NT2/D1 (cell line): Measurements from ENCODE around the gene CNKSR2.
A peak's percentile ranks its signal among the peaks of the same experiment; 100 is the strongest.

Experiments used
- DNase-seq: peaks from one replicate; pipeline ENCODE4 v3.0.0-alpha.2; 2011; ENCODE audit warnings: low read depth, low spot score
- H3K27me3 ChIP-seq: 2 replicates; pipeline ENCODE4 v1.6.0; 2011; ENCODE audit warnings: mild to moderate bottlenecking; ENCODE audit not compliant: insufficient read length, insufficient read depth
- H3K36me3 ChIP-seq: 2 replicates; pipeline ENCODE4 v1.6.1; 2011; ENCODE audit warnings: mild to moderate bottlenecking, low read length, mixed read lengths; ENCODE audit not compliant: insufficient read depth, insufficient read length
- H3K4me1 ChIP-seq: 2 replicates; pipeline ENCODE4 v1.5.1; 2011; ENCODE audit not compliant: insufficient read depth, insufficient read length
- H3K4me3 ChIP-seq: 2 replicates; pipeline ENCODE4 v1.5.1; 2011; ENCODE audit warnings: low read depth; ENCODE audit not compliant: insufficient read length
- H3K9ac ChIP-seq: 2 replicates; pipeline ENCODE4 v1.6.0; 2011; ENCODE audit warnings: low read depth; ENCODE audit not compliant: insufficient read length
- H3K9me3 ChIP-seq: 2 replicates; pipeline ENCODE4 v1.5.1; 2011; ENCODE audit warnings: mild to moderate bottlenecking, low read length; ENCODE audit not compliant: insufficient read depth
- SUZ12 ChIP-seq: IDR thresholded peaks from 2 replicates; pipeline ENCODE4 v1.6.1; 2011; ENCODE audit not compliant: insufficient read length, insufficient read depth; ENCODE audit errors: extremely low read depth
- YY1 ChIP-seq: IDR thresholded peaks from 2 replicates; pipeline ENCODE4 v1.6.1; 2011; ENCODE audit not compliant: insufficient read length, insufficient read depth
- ZNF274 ChIP-seq: IDR thresholded peaks from 2 replicates; pipeline ENCODE4 v1.6.1; 2011; ENCODE audit warnings: mild to moderate bottlenecking, low read depth, low read length

Gene CNKSR2

GRCh38 chrX:21375708-21376009 is 1.4 kb downstream of the CNKSR2 start:
- Histone ChIP-seq H3K9ac (peak overlapping the region; percentile 88), H3K4me3 (peak overlapping the region; percentile 84), H3K9me3 (no peaks in the 10 kb centered on the region), H3K4me1 (no peaks in the 10 kb centered on the region), H3K36me3 (no peaks in the 10 kb centered on the region), H3K27me3 (peaks cover 25% of the 10 kb centered on the region)
- TF ChIP-seq SUZ12 (no peak), ZNF274 (no peak), YY1 (no peak)
- DNase-seq = no peak

GRCh38 chrX:21376636-21377035 is 2.4 kb downstream of the CNKSR2 start:
- no peak for DNase-seq
- TF ChIP-seq ZNF274 = no peak
- peaks cover 25% of the 10 kb centered on the region for H3K27me3 ChIP-seq
- no peak overlapping the region for H3K9ac ChIP-seq
- H3K4me3 ChIP-seq = no peak overlapping the region
- H3K4me1 ChIP-seq = no peaks in the 10 kb centered on the region
- H3K9me3 ChIP-seq = no peaks in the 10 kb centered on the region
- no peaks in the 10 kb centered on the region for H3K36me3 ChIP-seq

GRCh38 chrX:21379991-21380390 is 5.8 kb downstream of the CNKSR2 start:
- H3K27me3 ChIP-seq = peaks cover 8% of the 10 kb centered on the region
- H3K4me3 ChIP-seq = no peak overlapping the region
- no peak for TF ChIP-seq ZNF274
- no peak for TF ChIP-seq YY1
- no peak for TF ChIP-seq SUZ12
- DNase-seq = no peak
- H3K36me3 ChIP-seq = no peaks in the 10 kb centered on the region
- no peaks in the 10 kb centered on the region for H3K4me1 ChIP-seq
- no peak overlapping the region for H3K9ac ChIP-seq
- no peaks in the 10 kb centered on the region for H3K9me3 ChIP-seq

GRCh38 chrX:21382715-21383114 is 8.5 kb downstream of the CNKSR2 start:
- no peaks in the 10 kb centered on the region for H3K36me3 ChIP-seq
- H3K9me3 ChIP-seq = no peaks in the 10 kb centered on the region
- no peak overlapping the region for H3K4me3 ChIP-seq
- no peak overlapping the region for H3K9ac ChIP-seq
- H3K4me1 ChIP-seq = no peaks in the 10 kb centered on the region
- no peak for TF ChIP-seq SUZ12
- TF ChIP-seq ZNF274 = no peak
- TF ChIP-seq YY1 = no peak
- no peak for DNase-seq
- no peaks in the 10 kb centered on the region for H3K27me3 ChIP-seq

- no peak for DNase-seq
- Histone ChIP-seq H3K9me3 (no peaks in the 10 kb centered on the region), H3K4me3 (no peak overlapping the region), H3K4me1 (no peaks in the 10 kb centered on the region), H3K36me3 (no peaks in the 10 kb centered on the region), H3K9ac (no peak overlapping the region), H3K27me3 (no peaks in the 10 kb centered on the region)
- TF ChIP-seq SUZ12 = no peak
- no peak for TF ChIP-seq YY1
- no peak for TF ChIP-seq ZNF274
These were observed 9.3 kb downstream of the CNKSR2 start for GRCh38 chrX:21383546-21383945.

GRCh38 chrX:21384178-21384577 is 10.0 kb downstream of the CNKSR2 start:
- TF ChIP-seq SUZ12 (no peak), YY1 (no peak), ZNF274 (no peak)
- H3K27me3 ChIP-seq = no peaks in the 10 kb centered on the region
- H3K9ac ChIP-seq = no peak overlapping the region
- no peaks in the 10 kb centered on the region for H3K36me3 ChIP-seq
- H3K4me3 ChIP-seq = no peak overlapping the region
- no peaks in the 10 kb centered on the region for H3K9me3 ChIP-seq
- DNase-seq = no peak
- H3K4me1 ChIP-seq = no peaks in the 10 kb centered on the region

GRCh38 chrX:21394792-21395191 is 20.6 kb downstream of the CNKSR2 start:
- Histone ChIP-seq H3K9ac (no peak overlapping the region), H3K27me3 (no peaks in the 10 kb centered on the region), H3K4me3 (no peak overlapping the region), H3K36me3 (no peaks in the 10 kb centered on the region), H3K4me1 (no peaks in the 10 kb centered on the region), H3K9me3 (peaks cover 14% of the 10 kb centered on the region; the same call in 1 of the 2 replicates)
- TF ChIP-seq YY1 = no peak
- no peak for TF ChIP-seq SUZ12
- no peak for TF ChIP-seq ZNF274
- DNase-seq = peak; percentile 49

- no peaks in the 10 kb centered on the region for H3K4me1 ChIP-seq
- no peak for TF ChIP-seq ZNF274
- no peak for TF ChIP-seq SUZ12
- TF ChIP-seq YY1 = no peak
- H3K27me3 ChIP-seq = no peaks in the 10 kb centered on the region
- H3K36me3 ChIP-seq = no peaks in the 10 kb centered on the region
- H3K4me3 ChIP-seq = no peak overlapping the region
- no peak for DNase-seq
- no peaks in the 10 kb centered on the region for H3K9me3 ChIP-seq
- no peak overlapping the region for H3K9ac ChIP-seq
These were observed 24.2 kb downstream of the CNKSR2 start for GRCh38 chrX:21398426-21398825.
